ENCODE data around the gene WASF2. TPM values are rescaled to one million over a fixed set of nuclear protein-coding genes. Genes with fewer than 3 reads are reported as not detected.

WASF2 gene
- polyA plus RNA-seq, 1 experiment = 62.7 TPM

DNA sequence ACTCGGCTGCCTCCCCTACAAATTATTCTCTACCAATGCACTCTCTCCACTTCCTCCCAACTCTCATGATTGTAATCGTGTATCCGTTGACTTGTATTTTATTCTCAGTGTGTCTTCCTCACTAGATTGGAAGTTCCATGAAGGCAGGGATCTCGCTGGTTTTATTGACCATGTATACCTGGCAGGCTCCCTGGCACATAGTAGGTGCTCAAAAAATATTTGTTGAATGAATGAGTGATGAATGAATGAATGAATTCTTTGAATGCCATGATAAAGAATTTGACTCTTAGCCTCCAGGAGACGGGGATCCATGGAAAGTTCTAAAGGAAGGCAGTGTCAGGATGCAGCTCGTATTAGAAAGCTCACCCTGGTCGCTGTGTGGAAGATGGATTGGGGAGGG, 28.8 kb upstream of the WASF2 start:
- TF ChIP-seq, protein P1, sequence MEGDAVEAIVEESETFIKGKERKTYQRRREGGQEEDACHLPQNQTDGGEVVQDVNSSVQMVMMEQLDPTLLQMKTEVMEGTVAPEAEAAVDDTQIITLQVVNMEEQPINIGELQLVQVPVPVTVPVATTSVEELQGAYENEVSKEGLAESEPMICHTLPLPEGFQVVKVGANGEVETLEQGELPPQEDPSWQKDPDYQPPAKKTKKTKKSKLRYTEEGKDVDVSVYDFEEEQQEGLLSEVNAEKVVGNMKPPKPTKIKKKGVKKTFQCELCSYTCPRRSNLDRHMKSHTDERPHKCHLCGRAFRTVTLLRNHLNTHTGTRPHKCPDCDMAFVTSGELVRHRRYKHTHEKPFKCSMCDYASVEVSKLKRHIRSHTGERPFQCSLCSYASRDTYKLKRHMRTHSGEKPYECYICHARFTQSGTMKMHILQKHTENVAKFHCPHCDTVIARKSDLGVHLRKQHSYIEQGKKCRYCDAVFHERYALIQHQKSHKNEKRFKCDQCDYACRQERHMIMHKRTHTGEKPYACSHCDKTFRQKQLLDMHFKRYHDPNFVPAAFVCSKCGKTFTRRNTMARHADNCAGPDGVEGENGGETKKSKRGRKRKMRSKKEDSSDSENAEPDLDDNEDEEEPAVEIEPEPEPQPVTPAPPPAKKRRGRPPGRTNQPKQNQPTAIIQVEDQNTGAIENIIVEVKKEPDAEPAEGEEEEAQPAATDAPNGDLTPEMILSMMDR (IDR thresholded peaks at IDR 0.05; ENCODE audit: low read depth, low read length) = no peak
- H3K27me3 ChIP-seq (ENCODE audit: control insufficient read depth, insufficient read depth, low read length) = no peaks in the 10 kb centered on the region

DNA sequence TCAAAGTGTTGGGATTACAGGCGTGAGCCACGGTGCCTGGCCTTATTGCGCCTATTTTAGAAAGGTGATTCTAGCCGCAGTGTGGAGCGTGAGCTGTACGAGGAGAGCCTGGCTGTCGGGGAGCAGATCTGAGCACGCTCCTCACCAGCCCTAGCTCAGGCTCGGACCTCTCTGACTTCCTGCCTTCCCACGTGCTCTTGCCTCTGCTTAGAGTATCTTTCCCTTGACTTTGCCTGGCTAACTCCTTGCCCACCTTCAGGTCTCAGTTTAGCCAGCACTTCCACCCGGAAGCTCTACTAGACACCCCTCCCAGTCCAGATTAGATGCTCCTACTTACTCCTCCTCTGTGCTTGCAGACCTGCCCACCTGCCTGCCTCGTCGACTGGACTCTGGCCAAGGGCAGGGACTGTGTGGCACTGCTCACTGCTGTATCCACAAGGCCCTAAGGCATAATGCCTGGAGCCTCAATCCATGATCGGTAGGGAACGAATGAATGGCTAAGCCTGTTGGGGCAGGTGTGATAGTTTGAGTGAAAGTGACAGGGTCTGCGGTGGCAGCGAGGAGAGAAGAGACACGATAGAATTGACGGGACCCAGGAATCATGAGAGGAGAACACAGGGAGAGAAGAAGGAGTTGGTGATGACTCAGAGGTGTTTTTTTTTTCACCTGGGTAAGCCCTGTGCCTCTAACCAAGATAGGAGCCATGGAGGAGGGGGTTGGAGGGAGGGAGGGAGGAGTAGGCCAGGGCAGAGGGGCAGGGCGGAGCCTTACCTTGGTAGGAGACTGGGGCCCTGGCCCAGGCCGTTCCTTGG, 28.1 kb upstream of the WASF2 start:
- H3K9me3 ChIP-seq (ENCODE audit: control insufficient read depth, insufficient read depth, low read length) = no peaks in the 10 kb centered on the region
- no peak overlapping the region for H3K4me3 ChIP-seq (ENCODE audit: low read depth, low read length)
- DNase-seq (ENCODE audit: low read depth, low spot score) = no peak
- TF ChIP-seq, protein P1 (IDR thresholded peaks at IDR 0.05; ENCODE audit: low read depth, low read length) = no peak
- ChIA-PET CTCF (interaction anchor here (0.6 kb wide), 1 partner anchor 38 kb away, joined by 3 read pairs; no protein-coding TSS in a partner anchor), POLR2A (no interaction called here)
- H3K27ac ChIP-seq (ENCODE audit: low read depth, low read length) = no peak overlapping the region
- no peaks in the 10 kb centered on the region for H3K27me3 ChIP-seq (ENCODE audit: control insufficient read depth, insufficient read depth, low read length)

More for the DNA sequence above, 28.8 kb upstream of the WASF2 start:
- Histone ChIP-seq H3K27ac (ENCODE audit: low read depth, low read length) (no peak overlapping the region), H3K9me3 (ENCODE audit: control insufficient read depth, insufficient read depth, low read length) (no peaks in the 10 kb centered on the region), H3K4me3 (ENCODE audit: low read depth, low read length) (no peak overlapping the region)
- no peak for DNase-seq (ENCODE audit: low read depth, low spot score)
- CTCF ChIA-PET = interaction anchor here (0.6 to 1.1 kb wide), 2 partner anchors 38 to 39 kb away, joined by 3 to 6 read pairs; no protein-coding TSS in a partner anchor
- POLR2A ChIA-PET = no interaction called here

DNA sequence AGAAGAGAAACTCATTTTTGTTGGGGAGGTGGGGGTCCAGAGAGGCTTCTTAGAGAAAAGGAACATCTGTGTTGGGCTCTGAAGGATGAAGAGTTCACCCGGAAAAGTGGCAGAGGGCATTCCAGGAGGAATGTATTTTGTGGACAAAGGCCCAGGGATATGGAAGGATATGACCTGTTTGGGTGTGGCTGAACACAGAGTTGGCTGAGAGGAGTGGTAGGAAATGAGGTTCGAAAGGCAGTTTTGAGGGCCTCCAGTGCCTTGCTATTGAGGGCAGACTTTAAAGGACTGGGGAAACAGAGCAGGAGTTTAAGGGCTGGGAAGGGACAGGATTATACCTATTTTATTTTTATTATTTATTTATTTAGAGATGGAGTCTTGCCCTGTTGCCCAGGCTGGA, 27.3 kb upstream of the WASF2 start:
- POLR2A ChIA-PET = no interaction called here
- TF ChIP-seq, protein P1 (IDR thresholded peaks at IDR 0.05; ENCODE audit: low read depth, low read length) = no peak
- Histone ChIP-seq H3K27me3 (ENCODE audit: control insufficient read depth, insufficient read depth, low read length) (no peaks in the 10 kb centered on the region), H3K9me3 (ENCODE audit: control insufficient read depth, insufficient read depth, low read length) (no peaks in the 10 kb centered on the region), H3K27ac (ENCODE audit: low read depth, low read length) (no peak overlapping the region), H3K4me3 (ENCODE audit: low read depth, low read length) (no peak overlapping the region)
- no peak for DNase-seq (ENCODE audit: low read depth, low spot score)
- CTCF ChIA-PET = interaction anchor here (0.6 kb wide), 1 partner anchor 39 kb away, joined by 3 read pairs; no protein-coding TSS in a partner anchor

DNA sequence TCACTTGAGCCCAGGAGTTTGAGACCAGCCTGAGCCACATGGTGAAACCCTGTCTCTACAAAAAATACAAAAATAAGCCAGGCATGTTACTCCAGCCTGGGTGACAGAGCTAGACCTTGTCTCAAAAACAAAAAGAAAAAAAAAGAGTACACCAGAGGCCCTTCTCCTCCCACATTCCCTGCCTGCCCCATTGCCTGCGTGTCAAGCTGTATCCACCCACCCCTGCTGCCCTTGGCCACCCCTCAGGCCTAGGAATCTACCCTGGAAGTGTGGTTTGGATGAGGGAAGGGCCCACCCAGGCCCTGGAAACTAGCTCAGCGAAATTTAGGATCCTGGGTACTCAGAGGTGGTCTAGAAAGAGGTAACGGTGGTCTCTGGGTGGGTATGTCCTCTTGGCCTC, 25.7 kb upstream of the WASF2 start:
- CTCF ChIA-PET = interaction anchor here (1.2 to 1.3 kb wide), 2 partner anchors 26 to 41 kb away, joined by 4 to 7 read pairs; partner anchors contain the start of gene WASF2

More for the DNA sequence above, 25.7 kb upstream of the WASF2 start:
- POLR2A ChIA-PET = interaction anchor here (0.6 kb wide), 1 partner anchor 105 kb away, joined by 10 read pairs; no protein-coding TSS in a partner anchor
- Histone ChIP-seq H3K27ac (ENCODE audit: low read depth, low read length) (no peak overlapping the region), H3K9me3 (ENCODE audit: control insufficient read depth, insufficient read depth, low read length) (no peaks in the 10 kb centered on the region), H3K4me3 (ENCODE audit: low read depth, low read length) (no peak overlapping the region), H3K27me3 (ENCODE audit: control insufficient read depth, insufficient read depth, low read length) (no peaks in the 10 kb centered on the region)
- DNase-seq (ENCODE audit: low read depth, low spot score) = no peak
- TF ChIP-seq, protein P1 (IDR thresholded peaks at IDR 0.05; ENCODE audit: low read depth, low read length) = no peak

Measured in AG04450 (cell line).